Measurements from ENCODE around the gene SLC7A1. TPM values are rescaled to one million over a fixed set of nuclear protein-coding genes. Genes with fewer than 3 reads are reported as not detected.

Gene SLC7A1
- total and polyA plus RNA-seq, 3 experiments from 2014 or later = 7.2 to 161 (median 152) TPM

- Histone ChIP-seq H3K4me1 (ENCODE audit: insufficient read depth, low read length) (no peaks in the 10 kb centered on the region), H3K4me3 (ENCODE audit: low read length) (no peak overlapping the region), H3K27me3 (ENCODE audit: insufficient read depth, low read length, poor library complexity, severe bottlenecking) (no peaks in the 10 kb centered on the region), H3K9me3 (ENCODE audit: low read length) (no peaks in the 10 kb centered on the region), H3K36me3 (ENCODE audit: insufficient read depth, low read length) (no peaks in the 10 kb centered on the region), H3K27ac (ENCODE audit: low read depth, low read length) (no peak overlapping the region)
- ChIA-PET POLR2A (no interaction called here), CTCF (interaction anchor here (1.4 kb wide), 1 partner anchor 12 kb away, joined by 4 read pairs; no protein-coding TSS in a partner anchor)
- Mint-ChIP-seq H3K27me3 (peaks cover 22 to 26% of the 10 kb centered on the region in 2 donors), H3K4me1 (no peaks in the 10 kb centered on the region), H3K36me3 (no peaks in the 10 kb centered on the region), H3K9me3 (no peaks in the 10 kb centered on the region), H3K27ac (no peak overlapping the region), H3K4me3 (no peak overlapping the region)
- DNase-seq = no peak
Measured at GRCh38 chr13:29484796-29485195, 110.7 kb downstream of the SLC7A1 start.

- H3K27ac Mint-ChIP-seq = no peak overlapping the region
- no peak overlapping the region for H3K4me3 Mint-ChIP-seq
- H3K4me3 ChIP-seq (ENCODE audit: low read length) = no peak overlapping the region
- no peaks in the 10 kb centered on the region for H3K9me3 Mint-ChIP-seq
- POLR2A ChIA-PET = no interaction called here
- no peaks in the 10 kb centered on the region for H3K4me1 Mint-ChIP-seq
- H3K27me3 ChIP-seq (ENCODE audit: insufficient read depth, low read length, poor library complexity, severe bottlenecking) = no peaks in the 10 kb centered on the region
- H3K36me3 ChIP-seq (ENCODE audit: insufficient read depth, low read length) = no peaks in the 10 kb centered on the region
- H3K9me3 ChIP-seq (ENCODE audit: low read length) = no peaks in the 10 kb centered on the region
- H3K36me3 Mint-ChIP-seq = no peaks in the 10 kb centered on the region
- H3K4me1 ChIP-seq (ENCODE audit: insufficient read depth, low read length) = no peaks in the 10 kb centered on the region
- DNase-seq = no peak
- CTCF ChIA-PET = interaction anchor here (1.4 kb wide), 1 partner anchor 12 kb away, joined by 4 read pairs; no protein-coding TSS in a partner anchor
- H3K27ac ChIP-seq (ENCODE audit: low read depth, low read length) = no peak overlapping the region
- peaks cover 22 to 27% of the 10 kb centered on the region in 2 donors for H3K27me3 Mint-ChIP-seq
Measured at GRCh38 chr13:29484236-29484635, 111.3 kb downstream of the SLC7A1 start.

- H3K36me3 Mint-ChIP-seq = no peaks in the 10 kb centered on the region
- H3K36me3 ChIP-seq (ENCODE audit: insufficient read depth, low read length) = no peaks in the 10 kb centered on the region
- H3K4me3 ChIP-seq (ENCODE audit: low read length) = no peak overlapping the region
- no peaks in the 10 kb centered on the region for H3K9me3 ChIP-seq (ENCODE audit: low read length)
- H3K4me1 Mint-ChIP-seq = no peaks in the 10 kb centered on the region
- peaks cover 22 to 28% of the 10 kb centered on the region in 2 donors for H3K27me3 Mint-ChIP-seq
- DNase-seq = no peak
- no peaks in the 10 kb centered on the region for H3K27me3 ChIP-seq (ENCODE audit: insufficient read depth, low read length, poor library complexity, severe bottlenecking)
- no peak overlapping the region for H3K27ac Mint-ChIP-seq
- POLR2A ChIA-PET = interaction anchor here (0.5 kb wide), 1 partner anchor 11 kb away, joined by 6 read pairs; no protein-coding TSS in a partner anchor
- no peaks in the 10 kb centered on the region for H3K9me3 Mint-ChIP-seq
- no peak overlapping the region for H3K4me3 Mint-ChIP-seq
- no peaks in the 10 kb centered on the region for H3K4me1 ChIP-seq (ENCODE audit: insufficient read depth, low read length)
- H3K27ac ChIP-seq (ENCODE audit: low read depth, low read length) = no peak overlapping the region
- CTCF ChIA-PET = interaction anchor here (1.4 kb wide), 1 partner anchor 11 kb away, joined by 4 read pairs; no protein-coding TSS in a partner anchor
Measured at GRCh38 chr13:29483623-29484022, 111.9 kb downstream of the SLC7A1 start.

- peaks cover 24 to 30% of the 10 kb centered on the region in 2 donors for H3K27me3 Mint-ChIP-seq
- H3K27me3 ChIP-seq (ENCODE audit: insufficient read depth, low read length, poor library complexity, severe bottlenecking) = no peaks in the 10 kb centered on the region
- no peaks in the 10 kb centered on the region for H3K36me3 Mint-ChIP-seq
- no peak overlapping the region for H3K4me3 Mint-ChIP-seq
- no peaks in the 10 kb centered on the region for H3K4me1 ChIP-seq (ENCODE audit: insufficient read depth, low read length)
- H3K4me1 Mint-ChIP-seq = no peaks in the 10 kb centered on the region
- H3K9me3 ChIP-seq (ENCODE audit: low read length) = no peaks in the 10 kb centered on the region
- H3K9me3 Mint-ChIP-seq = no peaks in the 10 kb centered on the region
- ChIA-PET POLR2A (interaction anchor here (0.5 kb wide), 1 partner anchor 12 kb away, joined by 6 read pairs; no protein-coding TSS in a partner anchor), CTCF (no interaction called here)
- H3K27ac ChIP-seq (ENCODE audit: low read depth, low read length) = no peak overlapping the region
- H3K27ac Mint-ChIP-seq = no peak overlapping the region
- DNase-seq = no peak
- no peak overlapping the region for H3K4me3 ChIP-seq (ENCODE audit: low read length)
- H3K36me3 ChIP-seq (ENCODE audit: insufficient read depth, low read length) = no peaks in the 10 kb centered on the region
Measured at GRCh38 chr13:29483211-29483610, 112.3 kb downstream of the SLC7A1 start.

GRCh38 chr13:29482504-29482903 lies 113.0 kb downstream of the SLC7A1 start:
- CTCF ChIA-PET = no interaction called here
- Mint-ChIP-seq H3K36me3 (no peaks in the 10 kb centered on the region), H3K9me3 (no peaks in the 10 kb centered on the region)

GRCh38 chr13:29481603-29482002 lies 113.9 kb downstream of the SLC7A1 start:
- CTCF ChIA-PET = no interaction called here
- no peak overlapping the region for H3K27ac Mint-ChIP-seq
- DNase-seq = no peak
- H3K9me3 Mint-ChIP-seq = no peaks in the 10 kb centered on the region
- no peaks in the 10 kb centered on the region for H3K9me3 ChIP-seq (ENCODE audit: low read length)
- H3K4me1 ChIP-seq (ENCODE audit: insufficient read depth, low read length) = no peaks in the 10 kb centered on the region
- H3K27ac ChIP-seq (ENCODE audit: low read depth, low read length) = no peak overlapping the region
- no peaks in the 10 kb centered on the region for H3K36me3 ChIP-seq (ENCODE audit: insufficient read depth, low read length)
- POLR2A ChIA-PET = no interaction called here
- H3K4me3 ChIP-seq (ENCODE audit: low read length) = no peak overlapping the region
- no peaks in the 10 kb centered on the region for H3K36me3 Mint-ChIP-seq
- H3K27me3 Mint-ChIP-seq = peaks cover 18 to 27% of the 10 kb centered on the region in 2 donors
- no peaks in the 10 kb centered on the region for H3K4me1 Mint-ChIP-seq
- no peak overlapping the region for H3K4me3 Mint-ChIP-seq
- no peaks in the 10 kb centered on the region for H3K27me3 ChIP-seq (ENCODE audit: insufficient read depth, low read length, poor library complexity, severe bottlenecking)

More at GRCh38 chr13:29482504-29482903, 113.0 kb downstream of the SLC7A1 start:
- H3K27me3 ChIP-seq (ENCODE audit: insufficient read depth, low read length, poor library complexity, severe bottlenecking) = no peaks in the 10 kb centered on the region
- H3K36me3 ChIP-seq (ENCODE audit: insufficient read depth, low read length) = no peaks in the 10 kb centered on the region
- POLR2A ChIA-PET = no interaction called here
- H3K27ac Mint-ChIP-seq = no peak overlapping the region
- no peak for DNase-seq
- H3K4me3 Mint-ChIP-seq = no peak overlapping the region
- no peaks in the 10 kb centered on the region for H3K4me1 Mint-ChIP-seq
- H3K4me3 ChIP-seq (ENCODE audit: low read length) = no peak overlapping the region
- H3K27me3 Mint-ChIP-seq = peaks cover 18 to 26% of the 10 kb centered on the region in 2 donors
- no peaks in the 10 kb centered on the region for H3K9me3 ChIP-seq (ENCODE audit: low read length)
- H3K4me1 ChIP-seq (ENCODE audit: insufficient read depth, low read length) = no peaks in the 10 kb centered on the region
- no peak overlapping the region for H3K27ac ChIP-seq (ENCODE audit: low read depth, low read length)

- Mint-ChIP-seq H3K4me3 (no peak overlapping the region), H3K4me1 (no peaks in the 10 kb centered on the region), H3K27me3 (peaks cover 14 to 24% of the 10 kb centered on the region in 2 donors), H3K9me3 (no peaks in the 10 kb centered on the region), H3K36me3 (no peaks in the 10 kb centered on the region), H3K27ac (no peak overlapping the region)
- POLR2A ChIA-PET = no interaction called here
- no peaks in the 10 kb centered on the region for H3K4me1 ChIP-seq (ENCODE audit: insufficient read depth, low read length)
- H3K27me3 ChIP-seq (ENCODE audit: insufficient read depth, low read length, poor library complexity, severe bottlenecking) = no peaks in the 10 kb centered on the region
- H3K9me3 ChIP-seq (ENCODE audit: low read length) = no peaks in the 10 kb centered on the region
- DNase-seq = no peak
- no peaks in the 10 kb centered on the region for H3K36me3 ChIP-seq (ENCODE audit: insufficient read depth, low read length)
- no peak overlapping the region for H3K27ac ChIP-seq (ENCODE audit: low read depth, low read length)
- H3K4me3 ChIP-seq (ENCODE audit: low read length) = no peak overlapping the region
- CTCF ChIA-PET = interaction anchor here (1.2 kb wide), 1 partner anchor 13 kb away, joined by 3 read pairs; no protein-coding TSS in a partner anchor
Measured at GRCh38 chr13:29480893-29481525, 114.5 kb downstream of the SLC7A1 start.

GRCh38 chr13:29479716-29480492 lies 115.6 kb downstream of the SLC7A1 start:
- no peak overlapping the region for H3K27ac Mint-ChIP-seq

More at GRCh38 chr13:29479716-29480492, 115.6 kb downstream of the SLC7A1 start:
- H3K36me3 Mint-ChIP-seq = no peaks in the 10 kb centered on the region
- H3K4me1 ChIP-seq (ENCODE audit: insufficient read depth, low read length) = no peaks in the 10 kb centered on the region
- no peak for DNase-seq
- no peak overlapping the region for H3K4me3 Mint-ChIP-seq
- H3K4me3 ChIP-seq (ENCODE audit: low read length) = no peak overlapping the region
- no peak overlapping the region for H3K27ac ChIP-seq (ENCODE audit: low read depth, low read length)
- H3K9me3 Mint-ChIP-seq = no peaks in the 10 kb centered on the region
- CTCF ChIA-PET = interaction anchor here (0.9 to 1.2 kb wide), 2 partner anchors 12 to 228 kb away, joined by 3 read pairs; no protein-coding TSS in a partner anchor
- H3K4me1 Mint-ChIP-seq = no peaks in the 10 kb centered on the region
- POLR2A ChIA-PET = no interaction called here
- peaks cover 14 to 22% of the 10 kb centered on the region in 2 donors for H3K27me3 Mint-ChIP-seq
- H3K36me3 ChIP-seq (ENCODE audit: insufficient read depth, low read length) = no peaks in the 10 kb centered on the region
- no peaks in the 10 kb centered on the region for H3K27me3 ChIP-seq (ENCODE audit: insufficient read depth, low read length, poor library complexity, severe bottlenecking)
- no peaks in the 10 kb centered on the region for H3K9me3 ChIP-seq (ENCODE audit: low read length)

All from CD8-positive, alpha-beta memory T cell (primary cell).